RWPE2 (cell line): ENCODE measurements around the gene SSH2.
A peak's percentile ranks its signal among the peaks of the same experiment; 100 is the strongest.

ENCODE experiments used
- ATAC-seq: fragments of 200-7000 bp; cut with Tn5 transposase; 3 replicates; pipeline ENCODE4 v1.9.1; 2021; ENCODE audit warnings: low read depth
- DNase-seq: peaks from one replicate; pipeline ENCODE4 v3.0.0-alpha.2; 2020; ENCODE audit warnings: low spot score
- H3K27ac ChIP-seq: fragments of 450-650 bp; 2 replicates; pipeline ENCODE4 v1.5.1; 2017; ENCODE audit warnings: mild to moderate bottlenecking; ENCODE audit not compliant: poor library complexity, severe bottlenecking
- H3K27me3 ChIP-seq: fragments of 250-450 bp; sonication (Bioruptor Pico); 2 replicates; pipeline ENCODE4 v1.5.1; 2021; ENCODE audit warnings: mild to moderate bottlenecking, moderate library complexity; ENCODE audit not compliant: insufficient read depth, poor library complexity, severe bottlenecking
- H3K36me3 ChIP-seq: fragments of 250-450 bp; sonication (Bioruptor Pico); 2 replicates; pipeline ENCODE4 v1.5.1; 2020; ENCODE audit warnings: low read depth, mild to moderate bottlenecking, moderate library complexity
- H3K4me1 ChIP-seq: fragments of 250-450 bp; sonication (Bioruptor Pico); 2 replicates; pipeline ENCODE4 v1.5.1; 2021; ENCODE audit warnings: mild to moderate bottlenecking, moderate library complexity; ENCODE audit not compliant: insufficient read depth, poor library complexity, severe bottlenecking
- H3K4me3 ChIP-seq: fragments of 250-450 bp; sonication (Bioruptor Pico); 2 replicates; pipeline ENCODE4 v1.5.1; 2021; ENCODE audit warnings: mild to moderate bottlenecking, moderate library complexity; ENCODE audit not compliant: severe bottlenecking
- H3K9me3 ChIP-seq: fragments of 250-450 bp; sonication (Bioruptor Pico); 2 replicates; pipeline ENCODE4 v1.5.1; 2021; ENCODE audit warnings: mild to moderate bottlenecking, moderate library complexity; ENCODE audit not compliant: severe bottlenecking
- CTCF ChIP-seq: fragments of 450-650 bp; IDR thresholded peaks from one replicate; pipeline ENCODE4 v1.5.1; 2017; ENCODE audit warnings: mild to moderate bottlenecking, moderate library complexity; ENCODE audit not compliant: poor library complexity, severe bottlenecking

Gene SSH2

GRCh38 chr17:29918016-29918415 lies 12.0 kb downstream of the SSH2 start:
- Histone ChIP-seq H3K36me3 (no peaks in the 10 kb centered on the region; the same call in 1 of the 2 replicates), H3K9me3 (no peaks in the 10 kb centered on the region), H3K4me3 (no peak overlapping the region), H3K27me3 (no peaks in the 10 kb centered on the region), H3K4me1 (peaks cover 24% of the 10 kb centered on the region), H3K27ac (peak overlapping the region; percentile 91)
- ATAC-seq = no peak
- TF ChIP-seq CTCF = no peak
- no peak for DNase-seq

GRCh38 chr17:29914819-29915537 lies 15.1 kb downstream of the SSH2 start:
- ATAC-seq = no peak

GRCh38 chr17:29911641-29912177 lies 18.3 kb downstream of the SSH2 start:
- no peak for TF ChIP-seq CTCF
- H3K4me3 ChIP-seq = no peak overlapping the region
- ATAC-seq (no peak), DNase-seq (no peak)
- H3K4me1 ChIP-seq = peaks cover 8% of the 10 kb centered on the region
- H3K9me3 ChIP-seq = no peaks in the 10 kb centered on the region
- no peaks in the 10 kb centered on the region for H3K27me3 ChIP-seq
- no peak overlapping the region for H3K27ac ChIP-seq
- no peaks in the 10 kb centered on the region for H3K36me3 ChIP-seq

More at GRCh38 chr17:29914819-29915537, 15.1 kb downstream of the SSH2 start:
- no peak overlapping the region for H3K27ac ChIP-seq
- no peaks in the 10 kb centered on the region; the same call in 1 of the 2 replicates for H3K36me3 ChIP-seq
- TF ChIP-seq CTCF = no peak
- H3K9me3 ChIP-seq = no peaks in the 10 kb centered on the region
- peaks cover 21% of the 10 kb centered on the region for H3K4me1 ChIP-seq
- no peak overlapping the region for H3K4me3 ChIP-seq
- no peaks in the 10 kb centered on the region for H3K27me3 ChIP-seq
- DNase-seq = no peak

GRCh38 chr17:29909236-29910003 lies 20.6 kb downstream of the SSH2 start:
- Histone ChIP-seq H3K27ac (no peak overlapping the region), H3K36me3 (no peaks in the 10 kb centered on the region), H3K9me3 (peaks cover 3% of the 10 kb centered on the region), H3K4me3 (no peak overlapping the region), H3K27me3 (no peaks in the 10 kb centered on the region), H3K4me1 (peaks cover 8% of the 10 kb centered on the region)
- ATAC-seq = peak; percentile 84
- no peak for DNase-seq
- no peak for TF ChIP-seq CTCF
